GM12878 (cell line): ENCODE data around the gene COPS6. TPM values are rescaled to one million over a fixed set of nuclear protein-coding genes. Genes with fewer than 3 reads are reported as not detected.

ENCODE experiments used
- BHLHE40 ChIP-seq, 2 experiments: fragments of 450-650 bp in 1 of 2; IDR thresholded peaks; 2 replicates each; pipeline ENCODE4 v1.6.1; 2011 to 2017; ENCODE audit warnings: low read depth in 2 of 2, borderline replicate concordance in 1 of 2, improper control_type of control experiment in 1 of 2, low read length in 1 of 2, mild to moderate bottlenecking in 1 of 2
- BRCA1 ChIP-seq: IDR thresholded peaks from 2 replicates; pipeline ENCODE4 v1.6.1; 2011; ENCODE audit warnings: low read depth, low read length, improper control_type of control experiment
- CBFB ChIP-seq: IDR thresholded peaks from 2 replicates; pipeline ENCODE4 v1.6.1; 2016; ENCODE audit warnings: antibody characterized with exemption, low read depth
- EP300 ChIP-seq, 2 experiments: fragments of 150-350 bp in 1 of 2; IDR thresholded peaks; 2 replicates each; pipeline ENCODE4 v1.6.1; 2011 to 2012; ENCODE audit warnings: low read depth in 2 of 2, low read length in 2 of 2, borderline replicate concordance in 1 of 2, improper control_type of control experiment in 1 of 2, inconsistent platforms in 1 of 2; ENCODE audit not compliant: control insufficient read depth in 1 of 2
- ETV6 ChIP-seq, 2 experiments: fragments of 450-650 bp in 1 of 2; IDR thresholded peaks in 1 of 2; conservative IDR thresholded peaks in 1 of 2; 2 replicates each; pipeline ENCODE4 v1.6.1; 2014; ENCODE audit warnings: antibody characterized with exemption in 1 of 2, borderline replicate concordance in 1 of 2, low read depth in 1 of 2, mild to moderate bottlenecking in 1 of 2, moderate library complexity in 1 of 2
- GATAD2B ChIP-seq: fragments of 450-650 bp; conservative IDR thresholded peaks from 2 replicates; pipeline ENCODE4 v1.6.1; 2017; ENCODE audit warnings: low read depth, mild to moderate bottlenecking, moderate library complexity
- IKZF2 ChIP-seq, 2 experiments: fragments of 450-650 bp; IDR thresholded peaks; 2 replicates each; pipeline ENCODE4 v1.6.1; 2017; ENCODE audit warnings: mild to moderate bottlenecking in 2 of 2, moderate library complexity in 2 of 2
- KDM1A ChIP-seq: fragments of 200-600 bp; sonication (generic); IDR thresholded peaks from 2 replicates; pipeline ENCODE4 v1.6.1; 2016; ENCODE audit warnings: borderline replicate concordance
- MAX ChIP-seq: IDR thresholded peaks from 2 replicates; pipeline ENCODE4 v1.6.1; 2012; ENCODE audit warnings: low read depth, low read length, improper control_type of control experiment
- MXI1 ChIP-seq: fragments of 150-350 bp; IDR thresholded peaks from 2 replicates; pipeline ENCODE4 v1.6.1; 2011; ENCODE audit warnings: low read depth, mild to moderate bottlenecking, inconsistent platforms, low read length, improper control_type of control experiment
- NRF1 ChIP-seq: conservative IDR thresholded peaks from 2 replicates; pipeline ENCODE4 v1.6.1; 2011; ENCODE audit warnings: mild to moderate bottlenecking, low read depth, low read length, improper control_type of control experiment
- PKNOX1 ChIP-seq: fragments of 450-650 bp; IDR thresholded peaks from 2 replicates; pipeline ENCODE4 v1.6.1; 2016; ENCODE audit warnings: mild to moderate bottlenecking
- RBBP5 ChIP-seq: fragments of 200-600 bp; sonication (generic); conservative IDR thresholded peaks from 2 replicates; pipeline ENCODE4 v1.6.1; 2016
- SMAD5 ChIP-seq: IDR thresholded peaks from 2 replicates; pipeline ENCODE4 v1.6.1; 2016; ENCODE audit warnings: antibody characterized with exemption, low read depth
- SMC3 ChIP-seq: IDR thresholded peaks from 2 replicates; pipeline ENCODE4 v1.6.1; 2011; ENCODE audit warnings: low read length, improper control_type of control experiment, borderline replicate concordance
- STAT3 ChIP-seq: IDR thresholded peaks from 2 replicates; pipeline ENCODE4 v1.6.1; 2011; ENCODE audit warnings: low read depth, low read length, improper control_type of control experiment
- TAF1 ChIP-seq: IDR thresholded peaks from 2 replicates; pipeline ENCODE4 v1.6.1; 2011; ENCODE audit warnings: mild to moderate bottlenecking, low read depth, low read length, borderline replicate concordance
- TCF3 ChIP-seq: IDR thresholded peaks from 2 replicates; pipeline ENCODE4 v1.6.1; 2012; ENCODE audit warnings: low read depth, mild to moderate bottlenecking, low read length, borderline replicate concordance; ENCODE audit not compliant: insufficient read depth
- YY1 ChIP-seq: IDR thresholded peaks from 2 replicates; pipeline ENCODE4 v1.6.1; 2011; ENCODE audit warnings: low read depth, mild to moderate bottlenecking, low read length
- ZBTB33 ChIP-seq: fragments of 450-650 bp; IDR thresholded peaks from 2 replicates; pipeline ENCODE4 v1.6.1; 2017; ENCODE audit warnings: mild to moderate bottlenecking
- ZNF274 ChIP-seq: IDR thresholded peaks from one replicate; pipeline ENCODE4 v1.8.0; 2011; ENCODE audit not compliant: insufficient read length, insufficient read depth
- ZNF592 ChIP-seq: fragments of 450-650 bp; IDR thresholded peaks from 2 replicates; pipeline ENCODE4 v1.6.1; 2017; ENCODE audit warnings: mild to moderate bottlenecking, moderate library complexity
- polyA plus RNA-seq, 11 experiments: library from polyadenylated mRNA; depleted of rRNA in 4 of 11; unstranded in 6 of 11; stranded (reverse) in 5 of 11; fragments of >200 nt; fragmentation: Nextera tagmentation in 4 of 11; fragmentation: Illumina TruSeq in 1 of 11; extraction: Ambion mirVana in 4 of 11; extraction: Trizol in 1 of 11; gene quantifications; 1 replicate in 1 of 11; 2 replicates in 10 of 11; pipeline versions ENCODE4 v1.2.1 to v1.2.3, GENCODE V29; 2011 to 2016; ENCODE audit warnings: inconsistent platforms in 2 of 11, missing spikeins in 2 of 11, low read depth in 1 of 11
- total RNA-seq, 4 experiments: library from RNA; depleted of rRNA in 3 of 4; stranded (reverse); fragments of >200 nt in 3 of 4; fragmentation: Illumina TruSeq in 1 of 4; extraction: Trizol in 1 of 4; gene quantifications; 2 replicates each; pipeline versions ENCODE4 v1.2.1 to v1.2.3, GENCODE V29; 2013 to 2021

The COPS6 gene
- total and polyA plus RNA-seq, 10 of the 15 experiments (the other 5 are each of a cell fraction or from before 2014, with no cell fraction given): 28.5 to 182 (median 81.5) TPM

- TF ChIP-seq RBBP5 (no peak), BRCA1 (no peak), IKZF2 (IDR thresholded peaks at IDR 0.05) (no peak), ZNF592 (no peak), PKNOX1 (peak; percentile 99), SMC3 (0 out of 2 replicates have a peak, but pooled peaks have one; percentile 6), YY1 (peak; percentile 74), KDM1A (no peak), ZNF274 (no peak), NRF1 (0 out of 2 replicates have a peak, but pooled peaks have one; percentile 6), BHLHE40 (IDR thresholded peaks at IDR 0.05; ENCODE audit: borderline replicate concordance in 1 of 2, low read depth in 2 of 2, low read length in 1 of 2) (peak; percentile 66 to 89), ZBTB33 (no peak), EP300 (IDR thresholded peaks at IDR 0.05; ENCODE audit: borderline replicate concordance in 1 of 2, control insufficient read depth in 1 of 2, low read depth in 2 of 2, low read length in 2 of 2) (no peak), CBFB (peak; percentile 53), SMAD5 (peak; percentile 71), MAX (peak; percentile 97), STAT3 (no peak), MXI1 (peak; percentile 80), ETV6 (conservative IDR thresholded peaks at IDR 0.05 in 1 of 2, IDR thresholded peaks at IDR 0.05 in 1 of 2; ENCODE audit: borderline replicate concordance in 1 of 2, low read depth in 1 of 2) (no peak), TCF3 (no peak), TAF1 (peak; percentile 44; the same call in 1 of the 2 replicates), GATAD2B (0 out of 2 replicates have a peak, but pooled peaks have one; percentile 2)
Measured at GRCh38 chr7:100101016-100101862, 12.5 kb downstream of the COPS6 start, which contains the start of the genes AP4M1 and MCM7 (continued).
